DMS114 treated with DMSO at 0.1 percent for 48 hours (cell line): ENCODE measurements around the gene APBA3.
"Not testable (repeated sequence)": the region's sequence is repeated elsewhere in the genome, so short reads cannot be mapped to it uniquely, and the experiment has no call there.

Source experiments
- DNase-seq: peaks from one replicate; lab custom pipeline; 2025; ENCODE audit not compliant: unreplicated experiment; lab: John Stamatoyannopoulos, UW

APBA3 gene

DNA sequence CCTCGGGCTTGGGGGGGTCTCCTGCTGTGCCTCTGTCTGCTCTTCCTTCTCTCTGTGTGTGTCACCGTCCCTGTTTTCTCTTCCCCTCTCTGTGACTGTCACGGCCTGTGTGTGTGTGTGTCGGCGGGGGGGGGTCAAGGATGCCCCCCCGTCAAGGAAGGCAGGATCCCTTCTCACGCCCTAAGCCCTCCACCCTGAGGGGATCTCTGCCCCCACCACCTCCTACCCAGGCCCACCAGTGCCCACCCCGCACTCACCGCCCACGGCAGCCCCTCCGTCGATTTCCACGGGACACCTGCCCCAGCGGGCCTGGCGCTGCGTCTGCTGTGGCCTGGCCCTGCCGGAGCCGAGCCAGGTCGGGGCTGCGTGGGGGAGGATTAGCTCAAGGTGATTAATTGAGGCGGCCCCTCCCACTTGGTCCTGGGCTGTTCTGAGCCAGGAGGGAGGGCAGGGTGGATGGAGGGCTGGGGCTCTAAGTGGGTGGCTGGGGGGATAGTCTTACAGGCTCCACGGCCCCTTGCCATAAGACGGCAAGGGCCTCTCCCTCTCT lies 10.5 kb upstream of the APBA3 start, which contains the start of gene RAX2:
TSS of gene RAX2 (minus strand) at position 323 of the 550 bp plus-strand sequence. CDS start 486 bp downstream, outside the sequence.
- no peak for DNase-seq

DNA sequence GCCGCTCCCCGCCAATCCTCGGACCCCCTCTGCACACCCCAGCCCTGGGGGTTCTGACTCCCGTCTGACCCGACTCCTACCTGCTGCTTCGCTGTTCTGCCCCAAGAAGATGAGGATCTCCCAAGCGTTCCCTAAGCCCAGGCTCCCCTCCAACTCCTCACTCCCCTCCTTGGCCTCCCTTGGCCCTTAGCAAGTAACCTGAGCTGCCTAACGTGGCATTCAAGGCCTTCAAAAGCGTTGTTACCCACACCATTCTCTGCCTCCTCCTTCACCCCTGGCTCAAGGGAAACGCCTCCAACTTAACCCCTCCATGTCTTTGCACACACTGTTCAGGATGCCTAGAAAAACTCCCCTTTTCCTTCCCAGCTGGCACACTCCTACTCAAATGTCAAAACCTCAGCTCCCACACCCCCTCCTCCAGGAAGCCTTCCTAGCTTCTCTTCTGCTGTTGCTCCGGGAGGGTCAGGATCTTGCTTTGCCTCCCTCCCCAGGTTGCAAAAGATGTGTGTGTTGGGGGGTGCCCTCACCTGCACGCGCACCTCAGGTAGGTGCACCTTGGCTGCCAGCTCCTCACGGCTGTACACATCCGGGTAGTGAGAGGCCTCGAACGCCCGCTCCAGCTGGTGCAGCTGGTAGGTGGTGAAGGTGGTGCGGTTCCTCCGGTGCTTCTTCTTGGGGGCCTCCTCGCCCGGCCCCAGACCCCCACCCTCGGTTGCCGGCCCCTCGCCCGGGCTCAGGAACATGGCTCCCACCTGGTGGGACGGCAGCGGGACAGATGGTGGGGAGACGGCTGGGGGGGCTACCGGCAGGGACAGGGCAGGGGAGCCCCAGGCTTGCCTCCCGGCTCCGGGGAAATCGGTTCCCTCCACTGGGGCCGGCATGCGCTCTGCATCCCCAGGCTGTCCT lies 9.8 kb upstream of the APBA3 start:
- no peak for DNase-seq

DNA sequence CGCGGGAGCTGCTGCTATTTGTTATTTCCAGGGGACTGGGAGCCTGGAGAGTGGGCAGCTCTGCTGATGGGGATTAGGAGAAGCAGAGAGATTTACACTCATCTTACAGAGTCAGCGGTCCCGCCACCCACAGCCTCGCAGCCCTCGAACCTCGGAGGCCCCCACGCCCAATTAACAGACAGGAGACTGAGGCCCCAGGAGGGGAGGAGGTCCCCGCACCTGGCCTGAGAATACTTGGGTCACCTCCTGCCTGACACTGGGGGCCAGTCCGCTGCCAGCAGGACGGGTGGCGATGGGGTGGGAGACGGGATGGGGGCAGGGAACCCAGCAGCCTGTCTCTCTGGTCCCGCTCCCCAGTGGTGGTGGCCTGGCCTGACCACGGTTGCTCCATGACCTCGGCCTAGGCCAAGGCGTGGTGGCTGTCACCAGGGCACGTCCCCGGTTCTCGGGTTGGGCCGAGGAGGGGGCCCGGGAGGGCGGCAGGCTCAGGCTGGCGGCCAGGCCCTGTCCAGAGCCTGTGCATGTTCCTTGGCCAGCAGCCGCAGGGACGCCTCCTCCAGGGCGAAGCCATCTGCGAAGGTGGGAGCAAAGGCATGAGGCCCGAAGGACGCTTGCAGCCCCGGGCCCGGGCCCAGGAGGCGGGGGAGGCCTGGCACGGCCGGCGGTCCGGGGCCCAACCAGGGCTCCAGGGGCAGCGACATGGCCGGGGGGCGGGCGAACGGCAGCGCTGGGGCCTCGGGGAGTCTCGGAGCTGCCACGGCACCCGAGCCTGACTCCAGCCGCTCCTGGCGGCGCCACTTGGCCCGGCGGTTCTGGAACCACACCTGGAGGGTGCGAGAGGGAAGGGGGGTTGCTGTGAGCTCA lies 8.9 kb upstream of the APBA3 start:
- no peak for DNase-seq

DNA sequence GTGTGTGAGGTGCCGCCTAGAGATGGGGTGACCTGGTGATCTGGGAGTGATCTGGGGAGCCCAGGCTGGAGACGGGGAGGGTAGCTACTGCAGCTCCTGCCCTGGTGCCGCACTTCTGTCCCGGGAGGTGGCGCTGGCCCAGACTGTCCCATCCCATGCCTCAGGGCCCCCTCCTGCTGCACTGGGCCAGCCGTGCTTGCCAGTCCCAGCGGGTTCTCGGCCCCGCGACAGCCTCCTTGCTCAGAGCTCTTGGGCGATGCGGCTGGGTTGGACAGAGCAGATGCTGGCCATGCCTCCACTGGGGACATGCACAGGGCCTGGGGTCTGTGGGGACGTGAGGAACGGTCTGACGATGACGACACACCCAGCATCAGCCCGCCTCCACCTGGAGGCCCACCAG lies 8.0 kb upstream of the APBA3 start:
- no peak for DNase-seq

DNA sequence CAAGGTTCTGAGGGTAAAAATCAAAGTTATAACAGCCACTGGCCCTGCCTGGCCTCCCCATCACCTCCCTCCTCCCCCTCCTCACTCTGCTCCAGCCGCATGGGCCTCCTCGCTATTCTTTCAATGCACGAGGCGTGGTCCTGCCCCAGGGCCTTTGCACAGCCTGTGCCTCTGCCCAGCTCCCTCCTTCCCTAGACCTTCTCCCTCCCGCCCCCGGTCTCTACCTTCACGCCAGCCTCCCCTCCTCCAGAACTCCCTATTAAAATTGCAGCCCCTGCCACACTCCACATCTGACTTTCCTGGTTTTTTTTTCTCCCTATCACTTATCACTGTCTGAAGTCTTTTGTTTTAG lies 7.2 kb upstream of the APBA3 start:
- DNase-seq = no peak

DNA sequence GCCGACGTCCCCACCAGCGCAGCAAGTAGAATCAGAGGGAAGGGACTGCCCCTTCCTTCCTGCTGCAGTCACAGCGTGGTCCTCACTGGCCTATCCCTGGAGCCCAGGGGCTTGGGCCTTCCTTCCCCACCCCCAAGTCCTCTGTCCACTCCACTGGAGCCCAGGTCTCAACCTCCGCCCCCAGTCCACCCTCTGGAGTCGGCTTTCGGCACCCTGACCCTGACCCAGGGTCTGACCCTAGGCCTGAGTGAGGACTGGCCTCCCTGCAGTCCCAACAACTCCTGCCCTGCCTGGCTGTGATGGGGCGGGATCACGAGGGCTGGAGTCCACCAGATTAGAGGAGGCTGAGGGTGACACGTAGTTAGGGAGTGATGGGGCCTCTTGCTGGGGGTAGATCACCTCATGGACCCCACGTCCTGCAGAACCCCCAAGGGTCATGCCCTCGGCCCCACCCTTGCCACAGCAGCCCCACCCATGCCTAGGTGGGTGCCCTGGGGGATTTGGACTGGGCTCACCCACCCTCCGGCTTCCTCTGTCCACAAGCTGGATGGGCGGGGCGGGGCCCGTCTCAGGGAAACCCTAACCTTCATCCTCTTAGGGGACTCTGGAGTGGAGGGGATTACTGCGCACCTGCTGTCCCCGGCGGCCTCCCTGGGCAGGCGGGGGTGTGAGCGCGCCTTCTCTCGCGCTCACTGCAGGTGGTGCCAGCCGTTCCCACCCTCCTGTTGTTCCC lies 6.7 kb upstream of the APBA3 start:
- no peak for DNase-seq

DNA sequence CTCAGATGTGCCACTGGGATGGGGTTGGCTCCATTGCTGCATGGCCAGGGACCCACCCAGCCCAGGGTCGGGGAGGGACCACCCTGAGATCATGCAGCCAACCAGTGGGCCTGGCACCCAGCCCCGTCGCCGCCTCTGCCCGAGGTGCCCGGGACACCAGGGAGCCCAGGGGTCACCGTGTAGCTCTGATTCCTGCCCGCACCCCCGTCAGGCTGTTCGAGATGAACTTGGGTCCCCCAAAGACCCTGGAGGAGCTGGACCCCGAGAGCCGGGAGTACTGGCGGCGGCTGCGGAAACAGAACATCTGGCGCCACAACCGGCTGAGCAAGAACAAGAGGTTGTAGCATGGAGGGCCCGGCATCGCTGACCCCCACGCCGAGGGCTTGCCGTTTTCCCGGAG lies 5.6 kb upstream of the APBA3 start:
- DNase-seq = no peak

DNA sequence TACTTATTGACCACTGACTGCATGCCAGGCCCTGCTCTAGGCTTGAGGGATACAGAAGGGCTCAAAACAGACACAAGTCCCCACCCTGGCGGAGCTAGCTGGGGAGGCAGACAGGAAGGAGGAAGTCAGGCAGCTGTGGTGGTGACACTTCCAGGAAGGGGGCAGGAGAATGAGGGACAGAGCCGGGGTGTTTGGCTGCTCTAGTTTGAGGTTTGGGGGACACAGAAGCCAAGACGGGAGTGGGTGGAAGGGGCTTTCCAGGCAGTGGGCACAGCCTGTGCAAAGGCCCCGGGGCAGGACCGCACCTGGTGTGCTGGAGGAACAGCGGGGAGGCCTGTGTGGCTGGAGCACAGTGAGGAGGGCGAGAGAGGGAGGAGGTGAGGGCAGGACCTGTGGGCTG lies 5.0 kb upstream of the APBA3 start:
- no peak for DNase-seq

DNA sequence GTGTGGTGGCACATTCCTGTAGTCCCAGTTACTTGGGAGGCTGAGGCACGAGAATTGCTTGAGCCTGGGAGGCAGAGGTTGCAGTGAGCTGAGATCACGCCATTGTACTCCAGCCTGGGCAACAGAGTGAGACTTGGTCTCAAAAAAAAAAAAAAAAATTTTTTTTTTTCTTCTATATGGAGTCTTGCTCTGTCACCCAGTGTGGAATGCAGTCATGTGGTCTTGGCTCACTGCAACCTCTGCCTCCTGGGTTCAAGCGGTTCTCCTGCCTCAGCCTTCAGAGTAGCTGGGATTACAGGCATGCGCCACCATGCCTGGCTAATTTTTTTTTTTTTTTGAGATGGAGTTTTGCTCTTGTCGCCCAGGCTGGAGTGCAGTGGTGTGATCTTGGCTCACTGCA lies 4.3 kb upstream of the APBA3 start:
- not testable (repeated sequence) for DNase-seq

DNA sequence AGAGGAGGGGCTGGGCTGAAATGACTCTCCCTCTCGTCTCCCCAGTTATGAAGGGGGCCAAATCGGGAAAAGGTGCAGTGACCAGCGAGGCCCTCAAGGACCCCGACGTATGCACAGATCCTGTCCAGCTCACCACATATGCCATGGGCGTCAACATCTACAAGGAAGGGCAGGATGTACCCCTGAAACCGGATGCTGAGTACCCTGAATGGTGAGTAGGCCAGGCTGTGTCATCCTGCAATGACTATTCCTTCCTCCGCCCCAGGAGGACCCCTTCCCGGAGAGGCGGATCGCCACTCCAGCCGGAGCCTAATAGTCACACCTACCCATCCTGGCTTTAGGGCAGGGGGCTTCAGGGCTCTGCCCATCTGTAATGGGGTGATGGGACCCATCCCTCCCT lies 3.6 kb upstream of the APBA3 start:
- DNase-seq = no peak

DNA sequence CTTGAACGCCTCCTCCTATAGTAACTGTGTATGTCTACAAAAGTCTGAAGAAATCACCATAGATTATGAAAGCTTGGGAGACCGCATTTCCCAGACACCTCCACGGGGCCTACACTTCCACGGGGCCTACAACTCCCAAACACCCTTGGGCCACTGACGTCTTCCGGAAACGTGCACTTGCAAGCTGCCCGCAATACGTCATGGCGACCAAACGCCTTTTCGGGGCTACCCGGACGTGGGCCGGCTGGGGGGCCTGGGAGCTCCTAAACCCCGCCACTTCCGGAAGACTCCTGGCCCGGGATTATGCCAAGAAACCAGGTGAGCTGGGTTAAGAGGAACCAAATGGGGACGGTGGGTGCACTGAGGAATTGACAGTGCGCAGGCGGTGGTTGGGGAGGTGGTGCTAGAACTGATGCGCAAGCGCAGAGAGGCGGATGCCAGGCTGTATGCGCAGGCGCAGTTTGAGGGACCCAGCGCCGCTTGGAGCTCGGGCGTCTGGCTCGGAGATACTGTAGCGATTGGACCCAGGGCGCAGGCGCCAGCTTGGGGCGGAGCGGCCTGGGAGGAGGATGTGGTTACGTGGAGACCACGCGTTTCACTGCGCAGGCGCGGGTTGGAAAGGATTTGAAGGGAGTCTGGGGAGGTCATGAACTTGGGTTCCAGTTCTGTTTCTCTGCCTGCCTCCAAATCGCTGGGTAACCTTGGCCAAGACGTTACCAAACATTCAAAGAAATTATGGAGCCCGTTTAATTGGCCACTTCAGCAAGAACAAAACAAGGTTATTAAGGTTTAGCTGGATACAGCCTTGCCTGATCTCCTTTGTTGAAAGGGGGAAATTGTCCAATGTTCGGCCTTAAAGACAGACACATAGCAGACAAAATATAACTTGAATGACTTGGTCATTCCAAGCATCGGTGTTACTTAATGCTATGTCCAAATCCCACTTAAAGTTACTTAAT lies 1.3 kb upstream of the APBA3 start, which contains the start of gene MRPL54:
TSS of gene MRPL54 (plus strand) at position 182 of the 959 bp plus-strand sequence. CDS start at position 201, 19 bp downstream.
- peak; percentile 90 for DNase-seq

DNA sequence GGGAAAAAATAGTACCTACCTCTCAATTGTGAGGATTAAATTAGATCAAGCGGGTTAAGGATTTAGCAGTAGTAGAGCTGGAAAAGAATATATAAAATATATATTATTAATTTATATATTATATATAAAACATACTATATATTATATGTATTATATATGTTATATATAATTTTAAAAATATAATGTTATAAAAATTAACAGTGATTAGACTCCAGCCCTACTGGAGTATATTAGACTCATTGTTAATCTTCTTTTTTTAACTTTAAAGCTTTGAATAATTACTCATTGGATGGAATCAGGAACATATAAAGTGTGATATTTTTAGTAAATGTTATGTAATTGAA lies 610 bp upstream of the APBA3 start:
- DNase-seq = no peak

DNA sequence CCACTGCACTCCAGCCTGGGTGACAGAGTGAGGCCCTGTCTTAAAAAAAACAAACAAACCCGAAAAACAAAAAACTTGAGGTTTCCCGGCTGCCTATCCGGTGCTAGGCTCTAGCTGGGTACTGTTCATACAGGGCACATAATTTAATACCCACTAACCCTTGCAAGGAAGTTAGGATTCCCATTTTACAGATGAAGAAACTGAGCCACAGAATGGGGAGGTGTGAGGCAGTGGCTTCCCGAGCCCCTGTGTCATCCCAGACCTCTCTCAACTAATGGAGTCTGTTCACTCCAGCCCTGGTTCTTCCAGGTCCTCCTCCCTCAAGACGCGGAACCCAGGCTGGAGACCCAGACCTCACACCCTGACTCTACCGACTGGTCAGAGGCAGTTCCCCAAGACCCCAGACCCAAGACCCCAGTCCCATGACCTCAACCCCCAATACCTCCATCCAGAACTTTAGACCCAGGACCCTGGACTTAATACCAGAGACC lies 576 bp downstream of the APBA3 start:
- DNase-seq = no peak

DNA sequence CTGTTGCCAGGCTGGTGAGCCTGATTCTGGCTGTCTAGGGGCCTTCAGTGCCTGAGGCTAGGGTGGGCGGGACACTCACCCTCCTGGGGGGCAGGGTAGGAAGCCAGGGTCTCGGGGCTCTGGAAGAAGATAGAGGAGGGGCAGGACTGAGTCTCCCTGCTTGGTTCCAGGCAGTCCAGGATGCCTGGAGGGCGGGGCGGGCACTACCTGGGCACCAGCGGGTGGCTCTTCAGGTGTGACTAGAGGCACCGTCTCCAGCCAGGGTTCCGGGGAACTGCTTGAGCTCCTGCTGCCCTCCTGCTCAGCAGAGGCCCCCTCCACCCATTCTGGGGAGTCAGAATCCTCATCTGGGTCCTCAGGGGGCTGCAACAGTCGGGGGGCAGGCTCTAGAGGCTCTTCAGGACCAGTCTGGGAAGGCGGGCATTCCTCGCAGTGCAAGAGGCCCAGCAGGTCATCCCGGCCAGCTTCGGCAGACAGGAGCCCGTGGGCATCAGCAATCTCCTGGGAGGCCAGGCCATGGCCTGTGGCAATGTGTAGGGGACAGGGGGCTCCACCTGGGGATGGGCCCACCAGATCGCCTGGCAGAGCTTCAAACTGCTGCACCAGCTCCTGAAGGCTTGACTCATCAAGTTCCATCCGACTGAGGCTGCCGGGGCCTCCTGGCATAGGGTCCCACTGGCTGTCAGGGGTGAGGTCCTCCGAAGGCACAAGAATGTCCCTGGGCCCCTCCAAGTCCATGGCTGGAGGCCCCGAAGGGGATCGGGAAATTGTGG lies 1.8 kb downstream of the APBA3 start:
- no peak for DNase-seq

DNA sequence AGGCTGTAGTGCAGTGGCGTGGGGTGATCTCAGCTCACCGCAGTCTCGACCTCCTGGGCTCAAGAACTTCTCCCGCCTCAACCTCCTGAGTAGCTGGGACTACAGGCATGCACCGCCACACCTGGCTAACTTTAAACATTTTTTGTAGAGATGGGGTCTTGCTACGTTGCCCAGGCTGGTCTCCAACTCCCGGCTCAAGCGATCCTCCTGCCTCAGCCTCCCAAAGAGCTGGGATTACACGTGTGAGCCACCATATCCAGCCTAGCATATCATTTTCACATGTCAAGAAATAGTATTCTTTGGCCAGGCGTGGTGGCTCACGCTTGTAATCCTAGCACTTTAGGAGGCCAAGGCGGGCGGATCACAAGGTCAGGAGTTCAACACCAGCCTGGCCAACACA lies 3.2 kb downstream of the APBA3 start:
- DNase-seq = not testable (repeated sequence)

DNA sequence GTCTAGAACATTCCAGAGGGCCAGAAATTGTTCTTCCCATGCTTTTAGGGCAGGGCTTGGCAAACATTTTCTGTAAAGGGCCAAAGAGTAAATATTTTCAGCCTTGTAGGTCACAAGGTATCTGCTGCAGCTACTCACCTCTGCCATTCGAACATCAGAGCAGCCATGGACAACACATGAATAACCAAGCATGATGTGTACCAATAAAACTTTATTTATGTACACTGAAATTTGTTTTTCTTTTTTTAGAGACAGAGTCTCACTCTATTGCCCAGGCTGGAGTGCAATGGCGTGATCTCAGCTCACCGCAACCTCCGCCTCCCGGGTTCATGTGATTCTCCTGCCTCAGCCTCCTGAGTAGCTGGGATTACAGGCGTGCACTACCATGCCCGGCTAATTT lies 3.8 kb downstream of the APBA3 start:
- DNase-seq = not testable (repeated sequence)

DNA sequence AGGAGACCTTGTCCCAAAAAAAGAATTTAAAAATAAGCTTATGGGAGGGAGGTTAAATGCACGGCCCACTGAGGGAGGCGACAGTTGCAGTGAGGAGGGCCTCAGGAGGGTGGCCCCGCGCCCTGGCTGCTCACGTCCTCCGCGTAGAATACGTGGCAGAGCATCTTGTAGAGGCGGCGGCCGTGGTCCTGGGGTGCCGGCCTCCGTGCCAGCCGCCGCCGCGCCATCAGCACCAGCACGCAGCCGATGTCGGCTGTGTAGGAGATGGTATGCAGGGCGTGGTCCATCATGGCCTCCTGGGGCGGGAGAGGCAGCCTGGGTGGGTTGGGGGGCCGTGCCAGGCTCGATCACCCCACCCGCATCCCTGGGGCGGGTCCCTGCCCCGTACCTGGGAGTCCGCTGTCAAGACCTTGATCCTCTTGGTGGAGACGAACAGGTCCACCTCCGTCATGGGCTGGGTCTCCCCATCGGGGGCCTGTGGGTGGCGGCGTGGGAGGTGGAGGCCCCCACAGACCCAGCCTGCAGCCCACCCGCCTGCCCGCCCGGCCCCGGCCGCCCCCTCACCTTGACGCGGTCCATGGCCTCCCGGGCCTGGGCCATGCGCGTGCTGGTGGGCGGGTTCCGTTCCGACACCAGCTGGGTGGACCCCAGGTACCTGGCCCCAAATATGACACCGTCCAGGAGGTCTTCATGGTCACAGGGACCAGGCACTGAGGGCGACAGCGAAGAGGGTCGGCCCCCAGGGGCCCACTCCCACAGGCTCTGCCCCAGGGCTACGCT lies 7.7 kb downstream of the APBA3 start:
- DNase-seq = no peak

DNA sequence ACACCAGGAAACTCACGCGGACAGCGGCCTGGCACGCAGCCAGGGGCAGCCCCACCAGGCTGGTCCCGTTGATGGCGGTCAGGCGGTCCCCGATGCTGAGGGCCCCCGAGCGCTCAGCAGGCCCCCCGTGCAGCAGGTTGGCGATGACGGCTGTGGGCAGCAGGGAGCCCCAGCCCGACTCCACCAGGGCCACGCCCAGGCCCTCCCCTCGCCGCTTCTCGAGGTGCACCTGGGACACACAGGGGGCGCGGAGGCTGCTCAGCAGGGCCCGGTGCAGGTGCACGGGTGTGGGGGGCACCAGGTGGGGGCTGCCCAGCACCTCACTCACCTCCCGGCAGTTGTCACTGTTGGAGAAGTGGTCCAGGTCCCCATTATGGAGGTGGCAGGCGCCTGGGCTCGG lies 9.0 kb downstream of the APBA3 start:
- no peak for DNase-seq
